HG03064 (cell line): ENCODE data around the gene SGSM2.
"Not testable (repeated sequence)": the region's sequence is repeated elsewhere in the genome, so short reads cannot be mapped to it uniquely, and the experiment has no call there.

Experiments
- ATAC-seq: cut with Tn5 transposase; IDR thresholded peaks from one replicate; pipeline ENCODE4 v1.9.1; 2021; ENCODE audit warnings: low read depth; ENCODE audit not compliant: unreplicated experiment

SGSM2 gene

GRCh38 chr17:2336852-2337543 lies at the start of gene SGSM2:
SGSM2 (plus strand) TSS chr17:2337501; CDS start chr17:2337689, 188 bp downstream.
- ATAC-seq = no peak

- ATAC-seq = no peak
These were observed 47.3 kb upstream of the SGSM2 start for GRCh38 chr17:2289878-2290478.

- no peak for ATAC-seq
These were observed 45.2 kb upstream of the SGSM2 start for GRCh38 chr17:2292100-2292499.

- no peak for ATAC-seq
These were observed 41.7 kb upstream of the SGSM2 start for GRCh38 chr17:2295575-2295974.

- ATAC-seq = no peak
These were observed 40.3 kb upstream of the SGSM2 start for GRCh38 chr17:2297023-2297422.

GRCh38 chr17:2299136-2299535 lies 38.2 kb upstream of the SGSM2 start:
- ATAC-seq = no peak

GRCh38 chr17:2299756-2300155 lies 37.5 kb upstream of the SGSM2 start:
- no peak for ATAC-seq

GRCh38 chr17:2302778-2303203 lies 34.5 kb upstream of the SGSM2 start:
- ATAC-seq = peak; percentile 30

- ATAC-seq = peak; percentile 73
These were observed 33.8 kb upstream of the SGSM2 start, which contains the start of the genes SMG6 and SRR for GRCh38 chr17:2303204-2304188. SMG6 (minus strand) TSS chr17:2303785; CDS start chr17:2303720, 65 bp downstream. SRR (plus strand) TSS chr17:2303950; CDS start chr17:2315561, 11,611 bp downstream.

GRCh38 chr17:2304931-2305330 lies 32.4 kb upstream of the SGSM2 start:
- ATAC-seq = no peak

GRCh38 chr17:2309338-2310154 lies 27.8 kb upstream of the SGSM2 start:
- ATAC-seq = no peak

GRCh38 chr17:2312736-2313135 lies 24.6 kb upstream of the SGSM2 start:
- no peak for ATAC-seq

- not testable (repeated sequence) for ATAC-seq
These were observed 20.4 kb upstream of the SGSM2 start for GRCh38 chr17:2316916-2317205.

- ATAC-seq = no peak
These were observed 19.5 kb upstream of the SGSM2 start for GRCh38 chr17:2317796-2318195.

- ATAC-seq = no peak
These were observed 18.2 kb upstream of the SGSM2 start for GRCh38 chr17:2319051-2319450.

- ATAC-seq = no peak
These were observed 15.9 kb upstream of the SGSM2 start for GRCh38 chr17:2321399-2321798.

GRCh38 chr17:2323629-2324314 lies 13.5 kb upstream of the SGSM2 start:
- ATAC-seq = no peak

GRCh38 chr17:2331303-2331702 lies 6.0 kb upstream of the SGSM2 start:
- ATAC-seq = no peak

- no peak for ATAC-seq
These were observed 1.5 kb upstream of the SGSM2 start for GRCh38 chr17:2335726-2336214.
